Sigmoid colon (tissue), 3 donors: Measurements from ENCODE around the gene CYP2A7.
"Not testable (repeated sequence)": the region's sequence is repeated elsewhere in the genome, so short reads cannot be mapped to it uniquely, and the experiment has no call there.

Source experiments
- CTCF ChIP-seq, 4 experiments: fragments of 450-650 bp in 3 of 4; fragments of 200-600 bp in 1 of 4; IDR thresholded peaks; one replicate each; pipeline ENCODE4 v1.5.1; 2016 to 2019; ENCODE audit warnings: antibody characterized with exemption in 4 of 4, mild to moderate bottlenecking in 3 of 4, moderate library complexity in 2 of 4
- POLR2A ChIP-seq, 2 donors: fragments of 450-650 bp; IDR thresholded peaks; one replicate each; pipeline ENCODE4 v1.6.1; 2016; ENCODE audit warnings: antibody characterized with exemption in 2 of 2, mild to moderate bottlenecking in 2 of 2, moderate library complexity in 2 of 2

- not testable (repeated sequence) for TF ChIP-seq CTCF, POLR2A (IDR thresholded peaks at IDR 0.05)
Measured at GRCh38 chr19:40843653-40844052, 38.4 kb downstream of the CYP2A7 start.
